Measurements from ENCODE around the gene WRAP73. TPM values are rescaled to one million over a fixed set of nuclear protein-coding genes. Genes with fewer than 3 reads are reported as not detected.
A peak's percentile ranks its signal among the peaks of the same experiment; 100 is the strongest.

WRAP73 gene
- total and polyA plus RNA-seq, 9 of the 15 experiments (the other 6 are each of a cell fraction or from before 2014, with no cell fraction given) = 4.3 to 51.8 (median 30.1) TPM

DNA sequence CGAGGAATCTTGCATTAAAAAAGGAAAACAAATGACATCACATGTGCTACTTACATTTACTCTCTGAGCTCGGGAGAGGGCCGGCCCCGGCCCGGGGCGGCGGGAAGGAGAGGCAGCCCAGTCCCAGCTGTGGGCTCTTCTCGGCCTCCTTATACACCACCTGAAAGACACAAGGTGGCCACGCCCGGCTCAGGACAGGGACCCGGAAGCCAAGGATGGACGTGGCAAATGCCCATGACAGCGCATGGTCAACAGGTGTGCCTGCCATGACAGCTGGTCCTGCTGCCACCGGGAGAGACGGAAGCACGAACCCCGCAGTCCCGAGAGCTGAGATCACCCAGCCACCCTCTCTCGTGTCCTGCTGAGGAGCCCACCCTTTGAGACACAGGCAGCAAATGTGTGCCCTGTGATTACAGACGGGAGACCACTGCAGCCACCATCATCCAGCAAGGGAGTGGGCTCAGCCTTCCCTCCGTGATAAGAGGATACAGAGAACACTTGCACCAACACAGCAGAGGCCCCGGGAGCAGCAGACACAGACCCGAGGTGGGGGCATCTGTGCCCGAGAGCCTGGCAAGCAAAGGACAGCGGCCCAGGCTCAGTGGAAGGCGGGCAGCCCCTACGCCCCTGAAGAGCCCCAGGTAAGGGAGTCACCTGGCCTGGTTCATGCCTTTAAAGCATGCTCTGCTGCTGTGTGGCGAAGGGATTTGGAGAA is 16.4 kb downstream of the WRAP73 start:
- Histone ChIP-seq H3K9ac (ENCODE audit: insufficient read depth in 1 of 2, low read depth in 2 of 2, low read length in 2 of 2) (peak overlapping the region in 1 of 2 experiments; percentile 50; a peak in 1 of 4 replicates), H3K36me3 (ENCODE audit: control insufficient read depth, insufficient read depth, low read length) (peaks cover 62% of the 10 kb centered on the region; the same call in 2 of the 3 replicates), H3K27me3 (ENCODE audit: control insufficient read depth in 2 of 2, insufficient read depth in 2 of 2, low read length in 2 of 2) (no peaks in the 10 kb centered on the region), H3K9me1 (ENCODE audit: control insufficient read depth, insufficient read depth, low read length) (no peaks in the 10 kb centered on the region), H3K27ac (ENCODE audit: extremely low read depth, low read depth, low read length) (no peak overlapping the region), H4K20me1 (replicated peaks; ENCODE audit: control insufficient read depth, insufficient read depth, low read length) (no peaks in the 10 kb centered on the region), H3K4me2 (ENCODE audit: insufficient read depth, low read length) (no peak overlapping the region), H3K4me1 (replicated peaks in 1 of 2; ENCODE audit: control insufficient read depth in 2 of 2, insufficient read depth in 2 of 2, low read length in 2 of 2) (peaks cover 0 to 11% of the 10 kb centered on the region in 2 experiments; a peak in 1 of 5 replicates), H3K79me2 (ENCODE audit: control insufficient read depth, insufficient read depth, low read length) (no peaks in the 10 kb centered on the region), H2AFZ (ENCODE audit: low read depth, low read length) (no peak overlapping the region), H3K9me3 (replicated peaks; ENCODE audit: control insufficient read depth, insufficient read depth, low read depth, low read length) (no peaks in the 10 kb centered on the region), H3K4me3 (no peak overlapping the region)
- FAIRE-seq (no peak), DNase-seq (ENCODE audit: extremely low read depth in 1 of 4, low spot score in 3 of 4) (no peak), ATAC-seq (no peak)
- no TSS peak for BruUV-seq (replicated peaks)
- 87% methylated on average over 28 of the region's 28 CpGs for WGBS (ENCODE audit: insufficient coverage, low coverage, missing lambda C conversion rate)
- in situ Hi-C loops (cut with MboI) (no loop called here), intact Hi-C loops (cut with micrococcal nuclease) (no loop called here)
- TF ChIP-seq MYNN (IDR thresholded peaks at IDR 0.05) = no peak
- TF ChIP-seq MYNN (CRISPR knock-in tag; IDR thresholded peaks at IDR 0.05) = no peak
- TF ChIP-seq HMG20A (CRISPR knock-in tag; conservative IDR thresholded peaks at IDR 0.05) = no peak
- TF ChIP-seq RBM17 (IDR thresholded peaks at IDR 0.05; ENCODE audit: borderline replicate concordance, low read depth, low read length) = no peak
- TF ChIP-seq ZNF668 (CRISPR knock-in tag; IDR thresholded peaks at IDR 0.05) = no peak
- TF ChIP-seq, protein P1, sequence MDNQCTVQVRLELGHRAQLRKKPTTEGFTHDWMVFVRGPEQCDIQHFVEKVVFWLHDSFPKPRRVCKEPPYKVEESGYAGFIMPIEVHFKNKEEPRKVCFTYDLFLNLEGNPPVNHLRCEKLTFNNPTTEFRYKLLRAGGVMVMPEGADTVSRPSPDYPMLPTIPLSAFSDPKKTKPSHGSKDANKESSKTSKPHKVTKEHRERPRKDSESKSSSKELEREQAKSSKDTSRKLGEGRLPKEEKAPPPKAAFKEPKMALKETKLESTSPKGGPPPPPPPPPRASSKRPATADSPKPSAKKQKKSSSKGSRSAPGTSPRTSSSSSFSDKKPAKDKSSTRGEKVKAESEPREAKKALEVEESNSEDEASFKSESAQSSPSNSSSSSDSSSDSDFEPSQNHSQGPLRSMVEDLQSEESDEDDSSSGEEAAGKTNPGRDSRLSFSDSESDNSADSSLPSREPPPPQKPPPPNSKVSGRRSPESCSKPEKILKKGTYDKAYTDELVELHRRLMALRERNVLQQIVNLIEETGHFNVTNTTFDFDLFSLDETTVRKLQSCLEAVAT (IDR thresholded peaks at IDR 0.05) = no peak
- TF ChIP-seq, protein P2, sequence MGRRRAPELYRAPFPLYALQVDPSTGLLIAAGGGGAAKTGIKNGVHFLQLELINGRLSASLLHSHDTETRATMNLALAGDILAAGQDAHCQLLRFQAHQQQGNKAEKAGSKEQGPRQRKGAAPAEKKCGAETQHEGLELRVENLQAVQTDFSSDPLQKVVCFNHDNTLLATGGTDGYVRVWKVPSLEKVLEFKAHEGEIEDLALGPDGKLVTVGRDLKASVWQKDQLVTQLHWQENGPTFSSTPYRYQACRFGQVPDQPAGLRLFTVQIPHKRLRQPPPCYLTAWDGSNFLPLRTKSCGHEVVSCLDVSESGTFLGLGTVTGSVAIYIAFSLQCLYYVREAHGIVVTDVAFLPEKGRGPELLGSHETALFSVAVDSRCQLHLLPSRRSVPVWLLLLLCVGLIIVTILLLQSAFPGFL (CRISPR knock-in tag; IDR thresholded peaks at IDR 0.05) = no peak
- TF ChIP-seq XRCC4 (IDR thresholded peaks at IDR 0.05; ENCODE audit: extremely low read depth, insufficient read depth, insufficient read length) = no peak
- no peak for TF ChIP-seq PCBP2 (IDR thresholded peaks at IDR 0.05; ENCODE audit: low read depth, low read length, poor library complexity, severe bottlenecking)
- TF ChIP-seq SETDB1 (IDR thresholded peaks at IDR 0.05; ENCODE audit: low read length) = no peak
- TF ChIP-seq, protein P3, sequence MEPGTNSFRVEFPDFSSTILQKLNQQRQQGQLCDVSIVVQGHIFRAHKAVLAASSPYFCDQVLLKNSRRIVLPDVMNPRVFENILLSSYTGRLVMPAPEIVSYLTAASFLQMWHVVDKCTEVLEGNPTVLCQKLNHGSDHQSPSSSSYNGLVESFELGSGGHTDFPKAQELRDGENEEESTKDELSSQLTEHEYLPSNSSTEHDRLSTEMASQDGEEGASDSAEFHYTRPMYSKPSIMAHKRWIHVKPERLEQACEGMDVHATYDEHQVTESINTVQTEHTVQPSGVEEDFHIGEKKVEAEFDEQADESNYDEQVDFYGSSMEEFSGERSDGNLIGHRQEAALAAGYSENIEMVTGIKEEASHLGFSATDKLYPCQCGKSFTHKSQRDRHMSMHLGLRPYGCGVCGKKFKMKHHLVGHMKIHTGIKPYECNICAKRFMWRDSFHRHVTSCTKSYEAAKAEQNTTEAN (CRISPR knock-in tag; IDR thresholded peaks at IDR 0.05) = no peak
- TF ChIP-seq FOXK1 (CRISPR knock-in tag; IDR thresholded peaks at IDR 0.05; ENCODE audit: borderline replicate concordance) = no peak
- TF ChIP-seq MTF1 (CRISPR knock-in tag; IDR thresholded peaks at IDR 0.05; ENCODE audit: borderline replicate concordance) = no peak
- no peak for TF ChIP-seq TRIM24 (IDR thresholded peaks at IDR 0.05)
- no peak for TF ChIP-seq KHSRP (IDR thresholded peaks at IDR 0.05)
- no peak for TF ChIP-seq GTF2A2 (tag; IDR thresholded peaks at IDR 0.05)
- no peak for TF ChIP-seq TCF7 (IDR thresholded peaks at IDR 0.05; ENCODE audit: borderline replicate concordance)
- ChIA-PET POLR2A (interaction anchor here (0.9 kb wide), 1 partner anchor 88 kb away, joined by 4 read pairs; no protein-coding TSS in a partner anchor), CTCF (ENCODE audit: low intra/inter-chr PET ratio) (no interaction called here)
